IPS-18a (cell line): Measurements from ENCODE around the gene CD27.

ENCODE experiments used
- H3K27ac ChIP-seq: one replicate; pipeline ENCODE4 v1.5.1; 2013; ENCODE audit warnings: low read length
- H3K27me3 ChIP-seq: one replicate; pipeline ENCODE4 v1.6.1; 2013; ENCODE audit warnings: mild to moderate bottlenecking, low read length; ENCODE audit not compliant: control insufficient read depth, insufficient read depth
- H3K36me3 ChIP-seq: one replicate; pipeline ENCODE4 v1.6.1; 2013; ENCODE audit warnings: low read depth, low read length; ENCODE audit not compliant: control insufficient read depth
- H3K4me1 ChIP-seq: one replicate; pipeline ENCODE4 v1.6.1; 2013; ENCODE audit warnings: low read depth, low read length; ENCODE audit not compliant: control insufficient read depth
- H3K4me3 ChIP-seq: one replicate; pipeline ENCODE4 v1.5.1; 2013; ENCODE audit warnings: low read length
- H3K9ac ChIP-seq: one replicate; pipeline ENCODE4 v1.6.1; 2013; ENCODE audit warnings: mild to moderate bottlenecking, low read length, moderate library complexity
- H3K9me3 ChIP-seq: one replicate; pipeline ENCODE4 v1.6.1; 2013; ENCODE audit warnings: low read depth, low read length; ENCODE audit not compliant: control insufficient read depth

CD27 gene

GRCh38 chr12:6457220-6457945, 12.6 kb downstream of the CD27 start:
- H3K4me1 ChIP-seq, result peaks cover 9% of the 10 kb centered on the region
- H3K9me3 ChIP-seq, result no peaks in the 10 kb centered on the region
- peaks cover 18% of the 10 kb centered on the region for H3K36me3 ChIP-seq
- H3K27ac ChIP-seq, result no peak overlapping the region
- no peaks in the 10 kb centered on the region for H3K27me3 ChIP-seq
- no peak overlapping the region for H3K9ac ChIP-seq
- no peak overlapping the region for H3K4me3 ChIP-seq

GRCh38 chr12:6458281-6459003, 13.7 kb downstream of the CD27 start:
- Histone ChIP-seq H3K9ac (no peak overlapping the region), H3K9me3 (no peaks in the 10 kb centered on the region), H3K4me1 (no peaks in the 10 kb centered on the region), H3K36me3 (peaks cover 18% of the 10 kb centered on the region), H3K4me3 (no peak overlapping the region), H3K27ac (no peak overlapping the region), H3K27me3 (no peaks in the 10 kb centered on the region)

- Histone ChIP-seq H3K9ac (no peak overlapping the region), H3K4me3 (no peak overlapping the region), H3K9me3 (no peaks in the 10 kb centered on the region), H3K36me3 (peaks cover 22% of the 10 kb centered on the region), H3K27me3 (no peaks in the 10 kb centered on the region), H3K4me1 (no peaks in the 10 kb centered on the region), H3K27ac (no peak overlapping the region)
Measured at GRCh38 chr12:6459004-6459337, 14.2 kb downstream of the CD27 start.

GRCh38 chr12:6460751-6461371, 16.1 kb downstream of the CD27 start:
- H3K9ac ChIP-seq, result no peak overlapping the region
- H3K4me3 ChIP-seq, result no peak overlapping the region
- no peaks in the 10 kb centered on the region for H3K9me3 ChIP-seq
- H3K27me3 ChIP-seq, result no peaks in the 10 kb centered on the region
- H3K36me3 ChIP-seq, result peaks cover 32% of the 10 kb centered on the region
- H3K27ac ChIP-seq, result no peak overlapping the region
- H3K4me1 ChIP-seq, result no peaks in the 10 kb centered on the region

DNA sequence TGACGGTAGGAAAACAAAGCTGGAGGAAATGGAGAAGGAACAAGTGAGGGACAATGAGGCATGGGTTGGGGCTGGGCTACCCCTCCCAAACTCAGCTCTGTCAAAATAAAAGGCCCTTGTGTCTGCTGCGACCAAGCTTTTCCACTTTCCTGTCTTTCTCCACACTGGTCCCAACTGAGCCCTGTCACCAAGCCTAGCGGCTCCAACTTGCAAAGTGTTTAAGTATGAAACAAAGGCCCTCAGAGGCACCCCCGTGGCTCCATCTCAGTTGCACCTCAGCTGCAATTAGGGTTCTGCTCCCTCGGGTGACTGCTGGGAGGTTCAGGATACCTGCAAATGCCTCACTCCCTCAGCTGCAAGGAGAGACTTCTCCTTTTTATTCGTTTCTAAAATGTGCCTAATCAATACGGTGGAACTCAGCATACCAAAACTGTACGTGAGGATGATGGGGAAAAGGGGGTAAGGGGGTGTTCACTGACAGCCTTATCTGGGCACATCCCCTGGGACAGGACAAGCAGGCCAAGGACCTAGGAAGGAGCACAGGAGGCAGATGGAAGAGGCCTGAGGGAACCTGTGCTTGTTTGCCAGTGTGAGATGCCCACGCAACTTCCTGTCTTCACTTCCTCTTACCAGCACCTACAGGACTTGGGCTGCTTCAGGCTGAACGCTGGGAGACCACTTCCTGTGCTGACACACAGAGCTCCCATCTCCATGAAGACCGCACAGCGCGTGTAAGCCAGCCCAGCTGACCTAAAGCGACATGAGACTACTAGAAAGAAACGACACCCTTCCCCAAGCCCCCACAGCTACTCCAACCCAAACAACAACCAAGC, 16.9 kb downstream of the CD27 start:
- H3K4me3 ChIP-seq, result no peak overlapping the region
- no peaks in the 10 kb centered on the region for H3K4me1 ChIP-seq
- no peak overlapping the region for H3K27ac ChIP-seq
- peaks cover 32% of the 10 kb centered on the region for H3K36me3 ChIP-seq
- no peak overlapping the region for H3K9ac ChIP-seq
- H3K27me3 ChIP-seq, result no peaks in the 10 kb centered on the region
- H3K9me3 ChIP-seq, result no peaks in the 10 kb centered on the region

GRCh38 chr12:6462234-6462995, 17.7 kb downstream of the CD27 start:
- H3K27me3 ChIP-seq, result no peaks in the 10 kb centered on the region
- H3K9me3 ChIP-seq, result no peaks in the 10 kb centered on the region
- peaks cover 32% of the 10 kb centered on the region for H3K36me3 ChIP-seq
- H3K27ac ChIP-seq, result no peak overlapping the region
- H3K4me1 ChIP-seq, result no peaks in the 10 kb centered on the region
- H3K4me3 ChIP-seq, result no peak overlapping the region
- H3K9ac ChIP-seq, result no peak overlapping the region

DNA sequence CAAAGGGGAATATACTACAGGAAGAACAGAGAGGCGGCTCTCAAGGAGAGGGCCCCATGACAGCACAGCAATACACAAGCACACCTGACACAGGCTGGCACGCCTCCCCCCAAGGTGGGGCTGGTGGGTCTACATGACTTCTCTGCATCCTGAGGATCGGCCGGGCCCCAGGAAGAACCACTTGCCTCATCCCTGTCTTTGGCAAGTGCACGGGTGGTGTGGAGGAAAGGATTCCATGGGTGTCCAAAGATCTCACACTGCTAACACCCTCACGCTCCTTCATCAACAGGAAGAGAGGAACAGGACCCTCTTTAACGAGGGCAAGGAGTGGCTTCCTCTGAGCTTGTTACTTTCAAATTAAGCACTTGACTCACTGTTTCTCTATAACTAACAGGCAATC, 18.5 kb downstream of the CD27 start:
- no peaks in the 10 kb centered on the region for H3K4me1 ChIP-seq
- no peak overlapping the region for H3K27ac ChIP-seq
- no peak overlapping the region for H3K9ac ChIP-seq
- no peaks in the 10 kb centered on the region for H3K27me3 ChIP-seq
- H3K36me3 ChIP-seq, result peaks cover 32% of the 10 kb centered on the region
- no peaks in the 10 kb centered on the region for H3K9me3 ChIP-seq
- no peak overlapping the region for H3K4me3 ChIP-seq

DNA sequence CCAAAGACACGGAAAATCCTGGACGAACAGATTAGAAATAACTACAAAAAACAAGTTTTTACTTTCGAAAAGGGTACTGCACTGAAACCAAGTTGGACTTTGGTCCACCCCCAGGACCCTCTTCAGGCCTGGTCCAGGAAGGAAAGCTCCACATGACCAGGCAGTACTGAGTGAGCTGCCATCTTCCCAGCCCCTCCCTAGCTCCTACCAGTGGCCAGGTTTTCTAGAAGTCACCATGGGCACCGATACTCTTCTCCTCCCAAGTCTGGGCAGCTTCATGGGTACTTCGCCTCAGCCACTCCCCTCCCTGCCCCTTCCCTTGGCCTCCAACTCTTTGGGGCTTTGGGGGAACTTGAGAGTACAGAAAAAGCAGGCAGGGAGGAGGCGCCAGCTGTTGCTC, 19.1 kb downstream of the CD27 start:
- Histone ChIP-seq H3K36me3 (peaks cover 32% of the 10 kb centered on the region), H3K27ac (no peak overlapping the region), H3K27me3 (no peaks in the 10 kb centered on the region), H3K4me3 (no peak overlapping the region), H3K4me1 (no peaks in the 10 kb centered on the region), H3K9me3 (no peaks in the 10 kb centered on the region), H3K9ac (no peak overlapping the region)

- Histone ChIP-seq H3K4me1 (peaks cover under 1% of the 10 kb centered on the region), H3K9me3 (no peaks in the 10 kb centered on the region), H3K4me3 (no peak overlapping the region), H3K27ac (no peak overlapping the region), H3K9ac (no peak overlapping the region), H3K36me3 (peaks cover 32% of the 10 kb centered on the region), H3K27me3 (no peaks in the 10 kb centered on the region)
Measured at GRCh38 chr12:6464531-6464930, 19.8 kb downstream of the CD27 start.

- peaks cover 31% of the 10 kb centered on the region for H3K36me3 ChIP-seq
- H3K4me3 ChIP-seq, result no peak overlapping the region
- no peak overlapping the region for H3K9ac ChIP-seq
- no peaks in the 10 kb centered on the region for H3K9me3 ChIP-seq
- peaks cover 5% of the 10 kb centered on the region for H3K4me1 ChIP-seq
- H3K27me3 ChIP-seq, result no peaks in the 10 kb centered on the region
- no peak overlapping the region for H3K27ac ChIP-seq
Measured at GRCh38 chr12:6465467-6466183, 20.9 kb downstream of the CD27 start.
